Stomach (tissue), 4 donors: ENCODE data around the gene UBAC1.

Experiments used
- CTCF ChIP-seq, 7 experiments: fragments of 450-650 bp in 4 of 7; fragments of 200-600 bp in 3 of 7; sonication (generic) in 3 of 7; IDR thresholded peaks; one replicate each; pipeline ENCODE4 v1.5.1; 2016 to 2019; ENCODE audit warnings: antibody characterized with exemption in 7 of 7, control low read depth in 2 of 7, mild to moderate bottlenecking in 1 of 7
- EP300 ChIP-seq: sonication (generic); formaldehyde crosslinking; IDR thresholded peaks from one replicate; pipeline ENCODE4 v1.6.1; 2017; ENCODE audit warnings: antibody characterized with exemption
- POLR2A ChIP-seq, 4 donors: fragments of 450-650 bp; IDR thresholded peaks; one replicate each; pipeline ENCODE4 v1.6.1; 2016; ENCODE audit warnings: antibody characterized with exemption in 4 of 4, control low read depth in 2 of 4, mild to moderate bottlenecking in 1 of 4, moderate library complexity in 1 of 4
- POLR2AphosphoS5 ChIP-seq, 3 donors: sonication (generic); formaldehyde crosslinking; IDR thresholded peaks; one replicate each; pipeline ENCODE4 v1.6.1; 2016; ENCODE audit warnings: antibody characterized with exemption in 3 of 3

- TF ChIP-seq CTCF (IDR thresholded peaks at IDR 0.05) (no peak), POLR2AphosphoS5 (IDR thresholded peaks at IDR 0.05) (no peak), POLR2A (IDR thresholded peaks at IDR 0.05) (no peak), EP300 (no peak)
Observed at GRCh38 chr9:135909371-135909770, 51.8 kb downstream of the UBAC1 start.
